ENCODE measurements around the gene CREB3. TPM values are rescaled to one million over a fixed set of nuclear protein-coding genes. Genes with fewer than 3 reads are reported as not detected.

CREB3 gene
- polyA plus RNA-seq, 3 donors = 17.4 to 38.7 (median 32.2) TPM

DNA sequence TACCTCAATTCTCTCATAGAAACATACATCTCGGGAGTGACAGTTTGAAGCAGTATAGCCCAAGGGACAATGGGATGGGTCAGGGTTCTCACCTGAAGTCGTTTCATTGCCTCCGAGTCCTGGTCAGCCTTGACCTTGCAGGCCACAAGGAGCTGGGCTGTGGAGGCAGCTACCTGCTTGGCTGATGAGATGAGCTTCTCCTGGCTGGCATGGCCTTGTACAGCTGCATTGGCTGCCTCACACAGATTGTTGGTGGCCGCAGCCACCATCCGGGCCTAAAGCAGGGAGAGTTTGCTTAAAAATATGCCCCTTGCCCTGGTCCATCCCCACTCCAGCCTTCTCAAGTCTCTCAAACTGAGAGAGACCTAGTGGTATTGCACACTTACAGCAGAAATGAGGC, 34.2 kb upstream of the CREB3 start:
- Mint-ChIP-seq H3K36me3 (peaks cover 0 to 7% of the 10 kb centered on the region in 2 donors), H3K27me3 (ENCODE audit: low read depth in 3 of 3) (peaks cover 0 to 2% (median 0%) of the 10 kb centered on the region in 3 donors), H3K4me1 (no peaks in the 10 kb centered on the region), H3K27ac (no peak overlapping the region), H3K4me3 (no peak overlapping the region), H3K9me3 (peaks cover 0 to 2% (median 0%) of the 10 kb centered on the region in 7 donors)
- TF ChIP-seq, protein P1, sequence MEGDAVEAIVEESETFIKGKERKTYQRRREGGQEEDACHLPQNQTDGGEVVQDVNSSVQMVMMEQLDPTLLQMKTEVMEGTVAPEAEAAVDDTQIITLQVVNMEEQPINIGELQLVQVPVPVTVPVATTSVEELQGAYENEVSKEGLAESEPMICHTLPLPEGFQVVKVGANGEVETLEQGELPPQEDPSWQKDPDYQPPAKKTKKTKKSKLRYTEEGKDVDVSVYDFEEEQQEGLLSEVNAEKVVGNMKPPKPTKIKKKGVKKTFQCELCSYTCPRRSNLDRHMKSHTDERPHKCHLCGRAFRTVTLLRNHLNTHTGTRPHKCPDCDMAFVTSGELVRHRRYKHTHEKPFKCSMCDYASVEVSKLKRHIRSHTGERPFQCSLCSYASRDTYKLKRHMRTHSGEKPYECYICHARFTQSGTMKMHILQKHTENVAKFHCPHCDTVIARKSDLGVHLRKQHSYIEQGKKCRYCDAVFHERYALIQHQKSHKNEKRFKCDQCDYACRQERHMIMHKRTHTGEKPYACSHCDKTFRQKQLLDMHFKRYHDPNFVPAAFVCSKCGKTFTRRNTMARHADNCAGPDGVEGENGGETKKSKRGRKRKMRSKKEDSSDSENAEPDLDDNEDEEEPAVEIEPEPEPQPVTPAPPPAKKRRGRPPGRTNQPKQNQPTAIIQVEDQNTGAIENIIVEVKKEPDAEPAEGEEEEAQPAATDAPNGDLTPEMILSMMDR (IDR thresholded peaks at IDR 0.05) = no peak
- whole genome bisulfite sequencing (ENCODE audit: insufficient coverage) = 96% methylated on average over 5 of the region's 5 CpGs
- H2AFZ ChIP-seq (ENCODE audit: insufficient read depth, low read depth, low read length, poor library complexity, severe bottlenecking) = no peak overlapping the region
- H3K27ac ChIP-seq (ENCODE audit: low read depth in 1 of 2, low read length in 2 of 2) = peak overlapping the region in 1 of 2 donors; percentile 14
- intact Hi-C loops (cut with micrococcal nuclease) = loop anchor here (5.0 to 10.0 kb wide), 2 partner anchors 41 to 53 kb away; partner anchors contain the start of genes CCDC107 (in 1 of the 2) and RMRP (in 1 of the 2)
- no peak overlapping the region for H3K4me2 ChIP-seq (replicated peaks; ENCODE audit: extremely low read depth, low read length, poor library complexity, severe bottlenecking)
- H3K4me1 ChIP-seq (ENCODE audit: control insufficient read depth in 1 of 2, insufficient read depth in 2 of 2, low read length in 2 of 2) = no peaks in the 10 kb centered on the region
- no peaks in the 10 kb centered on the region for H3K9me3 ChIP-seq (replicated peaks in 1 of 2; ENCODE audit: control insufficient read depth in 1 of 2, insufficient read depth in 1 of 2, low read length in 2 of 2)
- peaks cover 73 to 77% of the 10 kb centered on the region in 2 donors for H3K36me3 ChIP-seq (replicated peaks in 1 of 2; ENCODE audit: control insufficient read depth in 1 of 2, insufficient read depth in 2 of 2, low read length in 2 of 2)
- H3K9ac ChIP-seq (ENCODE audit: insufficient read depth, low read length, poor library complexity, severe bottlenecking) = no peak overlapping the region
- H3K79me2 ChIP-seq (ENCODE audit: insufficient read depth, low read length) = no peaks in the 10 kb centered on the region
- H4K20me1 ChIP-seq (ENCODE audit: insufficient read depth, low read length) = peaks cover 78% of the 10 kb centered on the region
- no peak overlapping the region for H3K4me3 ChIP-seq (replicated peaks in 1 of 3; ENCODE audit: low read depth in 2 of 3, low read length in 3 of 3)
- no peak for DNase-seq
- H3K27me3 ChIP-seq (ENCODE audit: control insufficient read depth in 2 of 2, insufficient read depth in 2 of 2, low read length in 2 of 2) = no peaks in the 10 kb centered on the region

DNA sequence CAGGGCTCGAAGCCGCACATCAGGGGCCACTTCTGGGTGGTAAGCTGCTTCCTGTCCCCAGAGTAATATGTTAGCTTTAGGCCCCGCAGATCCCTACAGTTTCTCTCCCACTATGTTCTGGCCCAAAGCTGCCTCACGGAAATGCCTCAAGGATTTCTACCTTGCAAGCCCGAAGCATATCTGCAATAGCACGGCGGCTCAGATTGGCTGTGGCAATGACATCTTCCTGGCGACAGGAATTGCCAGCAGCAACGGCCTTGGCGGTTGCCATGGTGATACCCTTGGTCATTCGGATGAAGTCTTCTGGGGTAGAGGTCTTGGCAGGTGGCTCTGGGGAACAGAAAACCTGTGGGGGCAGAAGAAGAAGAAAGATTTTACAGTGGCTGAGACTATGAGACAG, 32.4 kb upstream of the CREB3 start:
- 96% methylated on average over 11 of the region's 11 CpGs for WGBS (ENCODE audit: insufficient coverage)
- Histone ChIP-seq H3K4me3 (replicated peaks in 1 of 3; ENCODE audit: low read depth in 2 of 3, low read length in 3 of 3) (no peak overlapping the region), H3K4me2 (replicated peaks; ENCODE audit: extremely low read depth, low read length, poor library complexity, severe bottlenecking) (no peak overlapping the region), H4K20me1 (ENCODE audit: insufficient read depth, low read length) (peaks cover 96% of the 10 kb centered on the region), H3K79me2 (ENCODE audit: insufficient read depth, low read length) (no peaks in the 10 kb centered on the region), H3K27me3 (ENCODE audit: control insufficient read depth in 2 of 2, insufficient read depth in 2 of 2, low read length in 2 of 2) (no peaks in the 10 kb centered on the region), H3K9me3 (replicated peaks in 1 of 2; ENCODE audit: control insufficient read depth in 1 of 2, insufficient read depth in 1 of 2, low read length in 2 of 2) (no peaks in the 10 kb centered on the region), H2AFZ (ENCODE audit: insufficient read depth, low read depth, low read length, poor library complexity, severe bottlenecking) (no peak overlapping the region), H3K9ac (ENCODE audit: insufficient read depth, low read length, poor library complexity, severe bottlenecking) (no peak overlapping the region), H3K27ac (ENCODE audit: low read depth in 1 of 2, low read length in 2 of 2) (peak overlapping the region in 1 of 2 donors; percentile 34), H3K4me1 (ENCODE audit: control insufficient read depth in 1 of 2, insufficient read depth in 2 of 2, low read length in 2 of 2) (no peaks in the 10 kb centered on the region), H3K36me3 (replicated peaks in 1 of 2; ENCODE audit: control insufficient read depth in 1 of 2, insufficient read depth in 2 of 2, low read length in 2 of 2) (peaks cover 91 to 95% of the 10 kb centered on the region in 2 donors)
- TF ChIP-seq, protein P1 (IDR thresholded peaks at IDR 0.05) = no peak
- no peak overlapping the region for H3K27ac Mint-ChIP-seq
- H3K4me3 Mint-ChIP-seq = no peak overlapping the region
- intact Hi-C loops (cut with micrococcal nuclease) = no loop called here
- H3K27me3 Mint-ChIP-seq (ENCODE audit: low read depth in 3 of 3) = no peaks in the 10 kb centered on the region
- H3K36me3 Mint-ChIP-seq = peaks cover 0 to 25% of the 10 kb centered on the region in 2 donors
- no peaks in the 10 kb centered on the region for H3K4me1 Mint-ChIP-seq
- DNase-seq = no peak
- H3K9me3 Mint-ChIP-seq = peaks cover 0 to 2% (median 0%) of the 10 kb centered on the region in 7 donors
